SH-SY5Y (cell line): ENCODE measurements around the gene PSMB5.

Experiments used
- GATA2 ChIP-seq: IDR thresholded peaks from 2 replicates; pipeline ENCODE4 v1.6.1; 2011; ENCODE audit warnings: mild to moderate bottlenecking, low read depth, low read length
- GATA3 ChIP-seq: IDR thresholded peaks from 2 replicates; pipeline ENCODE4 v1.6.1; 2011; ENCODE audit warnings: low read depth, mild to moderate bottlenecking, low read length, moderate library complexity

PSMB5 gene

DNA sequence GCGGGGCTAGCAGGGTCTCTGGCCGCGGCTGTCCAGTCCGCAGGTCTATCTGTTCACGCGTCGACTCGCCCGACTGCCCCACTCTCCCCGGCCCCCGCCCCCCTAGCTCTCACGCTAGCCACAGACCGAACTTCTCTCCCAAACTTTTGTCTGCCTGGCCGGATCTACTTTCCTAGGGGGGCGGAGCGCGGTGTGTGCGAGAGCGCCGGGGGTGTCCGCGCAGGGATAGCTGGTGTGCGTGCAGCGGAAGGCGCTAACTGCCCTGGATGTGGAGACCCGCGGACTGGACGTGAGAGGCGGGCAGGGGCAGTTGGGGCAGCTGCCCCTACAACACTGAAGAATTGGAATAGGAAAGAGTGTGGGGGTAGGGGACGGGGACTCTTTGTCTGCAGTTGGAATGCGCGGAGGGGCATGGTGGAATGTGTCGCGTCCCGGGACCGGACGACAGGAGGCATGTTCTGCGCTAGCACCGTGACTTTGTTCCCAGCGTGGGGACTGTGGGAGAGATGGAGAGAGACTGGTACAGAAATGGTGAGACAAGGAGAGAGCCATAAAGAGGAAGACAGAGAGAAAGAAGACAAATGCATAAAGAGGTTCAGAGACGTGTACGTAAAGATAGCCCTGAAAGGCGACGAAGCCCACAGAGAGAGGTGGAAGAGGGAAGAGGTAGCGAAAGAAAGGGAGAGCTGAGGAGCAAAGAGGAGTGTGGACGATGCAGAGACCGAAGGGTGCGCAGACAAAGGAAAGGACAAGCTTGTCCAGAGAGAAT lies 52.0 kb downstream of the PSMB5 start, which contains the start of gene AJUBA:
Gene AJUBA, minus strand, starts transcription at position 75 of the 769 bp plus-strand sequence. CDS start 285 bp downstream, outside the sequence.
- no peak for TF ChIP-seq GATA2
- no peak for TF ChIP-seq GATA3

DNA sequence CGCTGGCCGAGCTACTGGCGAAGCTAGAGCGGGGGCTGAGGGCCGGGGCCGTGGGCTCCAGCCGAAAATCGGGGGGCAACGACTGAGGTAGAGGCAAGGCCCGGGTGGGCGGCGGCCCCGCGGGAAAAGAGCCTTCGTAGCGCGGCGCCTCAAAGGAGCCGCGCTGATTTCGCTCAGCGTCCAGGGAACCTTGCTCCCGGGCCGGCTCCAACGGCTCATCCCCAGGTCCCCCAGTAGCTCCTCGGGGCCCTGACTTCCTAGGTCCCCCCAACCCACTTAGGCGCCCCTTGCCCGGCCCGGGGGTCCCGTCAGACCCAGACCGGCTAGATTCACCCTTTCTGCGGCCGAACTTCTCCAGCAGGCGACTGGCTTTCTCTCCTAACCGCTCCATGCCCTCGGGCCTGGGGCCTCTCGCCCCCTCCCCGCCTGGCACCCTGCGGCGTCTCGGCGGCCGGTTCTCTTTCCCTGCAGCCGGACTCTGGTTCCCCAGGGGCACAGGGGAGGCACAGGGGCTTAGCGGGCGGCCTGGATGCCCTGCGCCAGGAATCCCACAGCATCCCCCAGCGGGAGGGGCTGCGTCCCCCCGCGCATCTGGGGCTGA lies 52.7 kb downstream of the PSMB5 start:
- TF ChIP-seq GATA2 (no peak), GATA3 (no peak)

DNA sequence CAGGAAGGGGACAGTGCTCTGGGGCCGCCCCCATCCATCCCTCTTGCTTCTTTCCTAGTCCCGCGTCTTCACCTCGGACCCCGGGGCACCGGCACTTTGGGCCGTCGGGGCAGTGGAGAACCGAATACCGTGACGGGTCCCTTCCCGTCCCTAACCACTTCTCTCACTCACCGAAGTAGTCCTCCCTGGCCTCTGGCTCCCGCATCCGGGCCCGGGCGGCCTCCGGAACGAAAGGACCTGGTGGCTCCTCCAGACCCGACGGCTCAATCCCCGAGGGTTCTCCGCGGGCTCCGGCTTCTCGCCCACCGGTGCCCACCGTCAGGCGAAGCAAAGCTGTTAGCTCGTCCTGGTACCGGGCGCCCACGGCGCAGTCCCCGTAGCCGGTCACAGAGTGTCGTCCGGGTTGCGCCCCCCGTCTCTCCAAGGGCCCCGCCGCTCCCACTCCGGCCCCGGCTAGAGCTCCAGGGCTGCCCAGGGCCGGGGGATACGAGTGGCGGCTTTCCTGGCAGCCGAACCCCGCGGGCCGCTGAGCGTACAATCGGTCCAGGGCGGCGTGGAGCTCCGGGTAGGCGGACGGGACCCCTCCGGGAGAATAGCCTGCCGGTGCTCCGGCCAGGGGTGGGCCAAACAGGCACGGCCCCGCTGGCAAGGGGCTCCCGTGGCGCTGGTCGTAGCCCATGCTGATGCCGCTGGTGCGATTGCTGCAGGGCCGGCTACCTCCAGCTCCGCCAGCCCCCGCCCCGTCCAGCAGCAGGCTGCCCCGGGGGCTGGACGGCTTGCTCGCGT lies 53.4 kb downstream of the PSMB5 start:
- TF ChIP-seq GATA2 (no peak), GATA3 (no peak)

DNA sequence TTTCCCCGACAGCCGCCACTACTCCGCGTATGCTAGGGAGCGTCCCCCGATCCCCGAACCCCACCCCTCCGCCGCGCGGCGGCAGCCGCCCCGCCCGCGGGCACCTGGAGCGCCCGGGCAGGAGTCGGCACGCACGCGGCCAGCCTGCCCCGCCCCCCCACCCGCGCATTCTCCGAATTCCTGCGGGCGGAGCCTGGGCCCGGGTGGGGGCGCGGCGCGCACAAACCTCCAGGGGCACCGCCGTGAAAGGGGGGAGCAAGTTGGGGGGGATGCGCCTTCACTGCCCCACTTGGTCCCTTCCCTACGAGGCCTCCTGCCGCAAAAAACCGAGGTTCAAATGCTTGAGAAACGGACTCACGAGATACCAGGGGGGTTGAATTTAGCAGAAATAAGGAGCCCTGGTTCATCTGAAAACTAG lies 54.0 kb downstream of the PSMB5 start:
- TF ChIP-seq GATA3 (no peak), GATA2 (no peak)

DNA sequence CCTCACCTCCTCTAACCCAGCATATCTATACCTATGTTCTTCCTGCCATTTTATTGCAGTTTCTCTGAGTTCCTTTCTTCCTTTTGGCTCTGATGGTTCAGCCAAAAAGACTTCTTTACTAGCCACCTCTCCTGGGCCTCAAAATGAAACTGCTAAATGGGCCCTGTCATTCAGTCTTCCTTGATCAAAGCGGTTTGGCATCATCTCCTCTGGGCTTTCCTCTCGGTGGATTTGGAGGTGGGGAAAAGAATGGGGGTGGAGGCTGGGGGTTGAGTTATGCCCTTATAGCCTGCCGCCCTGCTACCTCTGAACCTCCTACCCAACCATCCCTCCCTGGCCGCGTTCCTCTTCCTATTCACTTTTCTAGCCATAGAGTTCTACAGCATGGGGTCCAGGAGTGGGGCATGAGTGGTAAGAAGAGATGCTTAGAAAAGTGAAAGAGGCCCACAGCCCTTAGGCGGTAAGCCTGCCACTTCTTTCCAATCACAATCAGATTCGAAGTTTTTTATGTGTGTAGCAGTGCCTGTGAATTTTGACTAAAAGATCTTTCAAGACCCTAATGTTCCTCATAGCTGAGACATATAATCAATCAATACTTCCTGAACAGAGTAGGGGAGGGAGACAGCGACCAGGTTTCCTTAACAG lies 54.8 kb downstream of the PSMB5 start:
- TF ChIP-seq GATA3, result no peak
- no peak for TF ChIP-seq GATA2

DNA sequence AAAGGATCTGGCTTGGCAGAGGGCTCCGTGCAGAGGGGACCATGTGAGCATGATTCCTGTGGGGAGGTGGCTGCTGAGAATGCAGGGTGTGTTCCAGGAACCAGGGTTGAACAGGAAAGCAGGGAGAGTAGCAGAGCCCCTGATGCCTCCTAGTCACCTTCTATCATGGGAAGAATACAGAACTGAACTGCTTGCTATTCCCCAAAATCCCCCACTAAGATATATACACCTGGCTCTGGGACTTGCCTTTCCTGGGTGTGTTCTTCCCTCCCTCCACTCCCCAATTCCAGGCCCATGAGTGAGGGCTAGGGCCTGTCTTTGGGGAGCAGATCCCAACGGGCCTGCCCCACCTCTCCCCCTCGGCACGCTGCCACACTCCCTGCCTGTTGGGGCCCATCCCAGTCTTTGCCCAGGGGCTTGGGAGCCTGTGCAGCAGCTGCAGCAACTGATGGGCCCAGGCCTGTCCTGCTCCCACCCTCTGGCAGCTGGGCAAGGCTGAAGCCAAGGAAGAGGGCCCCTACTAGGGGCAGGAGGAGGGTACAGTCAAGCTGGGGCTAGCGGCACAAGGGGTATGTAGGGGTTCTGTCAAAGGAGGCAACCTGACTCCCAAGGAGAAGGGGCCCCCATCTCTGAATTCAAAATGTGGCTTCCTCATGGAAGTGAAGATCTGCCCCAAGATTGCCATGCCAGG lies 55.6 kb downstream of the PSMB5 start:
- TF ChIP-seq GATA3 (no peak), GATA2 (no peak)

DNA sequence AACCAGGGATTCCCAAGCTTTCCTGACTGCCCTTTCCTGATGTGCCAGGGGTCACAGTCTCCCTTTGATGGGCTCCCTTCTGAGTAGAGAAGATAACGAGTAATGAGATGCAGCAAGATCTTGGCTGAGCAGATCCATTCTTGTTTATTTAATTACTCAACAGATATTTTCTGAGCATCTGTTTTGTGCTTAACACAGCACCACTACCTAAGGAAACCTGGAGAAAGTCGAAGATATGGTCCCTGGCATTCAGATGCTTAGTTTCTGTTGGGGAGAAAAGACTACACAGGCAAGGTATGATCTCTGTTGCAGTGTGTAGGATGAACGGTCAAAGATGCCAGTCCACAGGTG lies 56.2 kb downstream of the PSMB5 start:
- no peak for TF ChIP-seq GATA2
- TF ChIP-seq GATA3, result no peak

DNA sequence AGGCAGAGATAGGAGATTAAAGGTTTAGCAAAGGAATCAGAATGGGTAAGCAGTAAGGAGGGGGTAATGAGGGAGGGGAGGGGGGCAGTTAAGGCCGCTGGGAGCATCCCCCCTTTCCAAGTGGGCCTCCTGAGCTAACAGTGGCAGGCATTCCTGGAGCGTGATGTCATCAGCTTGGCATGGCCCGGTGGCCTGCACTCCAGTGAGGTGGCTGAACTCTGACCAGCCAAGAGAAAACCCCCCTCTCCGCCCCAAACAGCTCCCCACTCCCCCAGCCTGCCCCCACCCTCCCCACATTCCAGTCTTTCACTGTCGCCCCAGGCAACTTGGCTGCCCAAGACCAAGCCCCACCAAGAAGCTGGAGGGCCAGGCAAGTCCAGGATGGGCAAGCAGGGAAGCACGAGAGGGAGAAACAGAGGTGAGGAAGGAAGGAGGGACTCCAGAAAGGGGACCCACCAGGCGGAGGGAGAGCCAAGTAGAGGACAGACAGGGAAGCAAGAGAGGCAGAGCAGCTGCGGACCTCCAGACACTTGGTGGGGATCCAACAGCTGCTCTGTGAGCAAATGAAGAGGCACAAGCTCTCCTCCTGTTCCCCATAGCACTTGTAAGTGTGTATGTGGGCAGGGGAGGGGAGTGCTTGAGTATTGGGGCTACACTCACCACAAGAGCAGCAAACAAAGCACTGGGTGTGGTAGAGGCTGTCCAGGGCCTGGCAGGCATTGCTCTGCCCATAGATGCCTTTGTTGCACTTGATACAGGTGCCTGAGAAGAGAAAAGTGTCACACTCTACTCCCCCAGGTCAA lies 56.8 kb downstream of the PSMB5 start:
- no peak for TF ChIP-seq GATA3
- TF ChIP-seq GATA2, result no peak

DNA sequence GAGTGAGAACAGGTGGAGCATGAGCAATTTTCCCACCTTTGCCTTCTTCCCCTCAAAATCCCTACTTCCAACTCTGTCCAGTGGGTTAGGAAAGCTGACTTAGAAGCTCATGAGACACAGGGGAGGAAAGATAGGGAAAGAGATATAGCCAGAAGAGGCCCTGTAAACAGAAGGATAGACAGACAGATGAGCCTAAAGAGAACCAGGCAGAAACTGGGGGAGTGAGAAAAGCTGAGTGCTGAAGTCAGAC lies 57.3 kb downstream of the PSMB5 start:
- no peak for TF ChIP-seq GATA3
- no peak for TF ChIP-seq GATA2

DNA sequence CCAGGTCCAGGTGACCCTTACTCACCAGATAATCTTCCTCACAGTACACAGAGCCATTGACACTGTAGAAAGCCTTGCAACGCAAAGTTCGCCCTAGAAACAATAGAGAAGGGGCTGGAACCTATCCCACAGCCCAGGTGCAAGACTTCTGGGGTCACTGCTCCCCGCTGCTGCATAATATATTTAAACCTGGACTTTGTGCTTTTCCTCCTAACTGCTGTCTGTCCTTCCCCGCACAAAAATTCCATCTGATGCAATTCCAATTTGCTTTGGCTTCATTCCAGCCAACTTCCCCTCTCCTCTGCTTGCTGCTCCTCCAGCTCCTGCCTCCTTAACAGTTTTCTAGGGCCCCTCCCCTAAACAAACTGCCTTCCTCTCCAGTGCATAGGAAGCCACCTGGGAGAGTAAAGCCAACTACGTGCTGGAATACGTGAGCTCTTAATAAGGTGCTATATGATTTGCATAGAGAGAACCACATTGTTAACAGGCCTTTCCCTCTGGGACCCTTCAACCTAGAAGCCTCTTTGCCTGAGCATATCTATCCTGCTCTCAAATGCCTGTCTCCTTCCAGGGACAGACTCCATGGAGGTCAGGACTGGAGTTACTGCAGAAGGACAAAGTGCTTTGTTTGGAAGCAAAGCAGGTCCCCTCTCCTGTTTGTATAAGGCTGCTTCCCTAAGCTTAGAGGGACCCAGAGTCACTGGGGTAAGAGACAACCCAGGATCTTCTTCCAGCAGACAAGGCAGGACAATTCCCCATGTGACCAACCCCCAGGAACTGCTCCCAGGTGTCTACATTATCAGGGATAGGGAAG lies 57.9 kb downstream of the PSMB5 start:
- TF ChIP-seq GATA2 (no peak), GATA3 (no peak)
